GM18505 (cell line): Measurements from ENCODE around the gene RHOBTB1.
A peak's percentile ranks its signal among the peaks of the same experiment; 100 is the strongest.

ENCODE experiments used
- ATAC-seq: cut with Tn5 transposase; IDR thresholded peaks from one replicate; pipeline ENCODE4 v1.9.1; 2021; ENCODE audit not compliant: unreplicated experiment
- POLR2A ChIP-seq: IDR thresholded peaks from 4 replicates; pipeline ENCODE4 v1.6.1; 2011; ENCODE audit warnings: borderline replicate concordance; ENCODE audit not compliant: insufficient read depth, insufficient read length; ENCODE audit errors: extremely low read depth

Gene RHOBTB1

GRCh38 chr10:60898321-60898720 lies 45.7 kb downstream of the RHOBTB1 start:
- no peak for TF ChIP-seq POLR2A
- ATAC-seq, result no peak

GRCh38 chr10:60896810-60897209 lies 47.2 kb downstream of the RHOBTB1 start:
- TF ChIP-seq POLR2A, result no peak
- ATAC-seq, result no peak

- no peak for TF ChIP-seq POLR2A
- ATAC-seq, result no peak
These were observed 48.0 kb downstream of the RHOBTB1 start for GRCh38 chr10:60896033-60896432.

GRCh38 chr10:60894786-60895185 lies 49.2 kb downstream of the RHOBTB1 start:
- no peak for ATAC-seq
- no peak for TF ChIP-seq POLR2A

- no peak for ATAC-seq
- no peak for TF ChIP-seq POLR2A
These were observed 50.8 kb downstream of the RHOBTB1 start for GRCh38 chr10:60893231-60893630.

GRCh38 chr10:60892571-60892970 lies 51.4 kb downstream of the RHOBTB1 start:
- ATAC-seq, result no peak
- TF ChIP-seq POLR2A, result no peak

GRCh38 chr10:60890811-60891210 lies 53.2 kb downstream of the RHOBTB1 start:
- no peak for ATAC-seq
- no peak for TF ChIP-seq POLR2A

GRCh38 chr10:60883187-60883586 lies 60.8 kb downstream of the RHOBTB1 start:
- ATAC-seq, result peak; percentile 75

GRCh38 chr10:60878224-60878623 lies 65.8 kb downstream of the RHOBTB1 start:
- TF ChIP-seq POLR2A, result no peak
- no peak for ATAC-seq

More at GRCh38 chr10:60883187-60883586, 60.8 kb downstream of the RHOBTB1 start:
- no peak for TF ChIP-seq POLR2A

- ATAC-seq, result no peak
- no peak for TF ChIP-seq POLR2A
These were observed 66.2 kb downstream of the RHOBTB1 start for GRCh38 chr10:60877777-60878120.

GRCh38 chr10:60877061-60877776 lies 66.8 kb downstream of the RHOBTB1 start:
- ATAC-seq, result no peak
- no peak for TF ChIP-seq POLR2A

- no peak for ATAC-seq
- no peak for TF ChIP-seq POLR2A
These were observed 70.2 kb downstream of the RHOBTB1 start for GRCh38 chr10:60873758-60874157.

GRCh38 chr10:60872451-60872850 lies 71.5 kb downstream of the RHOBTB1 start:
- no peak for TF ChIP-seq POLR2A
- ATAC-seq, result no peak

GRCh38 chr10:60871215-60871614 lies 72.8 kb downstream of the RHOBTB1 start:
- no peak for ATAC-seq
- TF ChIP-seq POLR2A, result no peak

- no peak for TF ChIP-seq POLR2A
- no peak for ATAC-seq
These were observed 73.2 kb downstream of the RHOBTB1 start for GRCh38 chr10:60870803-60871202.
